LNCAP (cell line): Measurements from ENCODE around the gene OSGIN1.

Experiments
- CTCF ChIP-seq: fragments of 450-650 bp; IDR thresholded peaks from 2 replicates; pipeline ENCODE4 v1.5.1; 2017; ENCODE audit warnings: mild to moderate bottlenecking

OSGIN1 gene

DNA sequence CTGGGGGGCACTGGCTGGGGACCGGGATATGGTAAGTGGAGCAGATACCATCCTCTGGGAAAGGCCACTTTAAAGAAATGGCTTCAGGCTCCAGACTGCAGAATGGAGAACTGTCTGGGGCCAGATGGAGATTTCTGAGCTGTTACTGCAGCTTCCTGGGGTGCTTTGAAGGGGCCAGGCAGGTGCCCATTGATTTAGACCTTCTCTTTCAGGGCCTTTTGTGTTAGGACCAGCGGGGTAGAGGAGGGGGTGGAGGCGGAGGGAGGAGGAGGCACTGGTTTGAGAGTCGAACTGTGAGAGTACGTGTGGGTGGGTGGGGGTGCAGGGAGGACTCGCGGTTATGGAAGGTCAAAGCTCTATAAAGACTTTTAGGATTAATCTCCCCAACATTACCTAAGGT lies 26.4 kb downstream of the OSGIN1 start:
- TF ChIP-seq CTCF, result no peak

DNA sequence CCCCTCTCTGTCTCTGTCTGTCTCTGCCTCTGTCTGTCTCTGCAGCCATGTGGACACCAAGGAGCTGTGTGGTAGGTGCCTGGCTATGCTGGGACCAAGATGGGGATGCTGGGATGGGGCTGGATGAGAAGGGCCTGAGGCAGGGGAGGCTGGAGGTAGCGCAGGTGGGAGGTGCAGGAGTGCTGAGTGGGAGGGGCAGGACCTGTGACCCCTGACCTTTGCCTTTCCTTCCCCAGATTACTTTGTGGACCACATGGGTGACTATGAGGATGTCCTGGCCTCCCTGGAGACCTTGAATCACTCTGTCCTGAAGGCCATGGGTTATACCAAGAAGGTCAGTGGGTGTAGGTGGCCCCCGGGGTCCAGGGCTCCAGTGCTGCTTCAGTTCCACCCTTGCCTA lies 27.8 kb downstream of the OSGIN1 start:
- no peak for TF ChIP-seq CTCF

DNA sequence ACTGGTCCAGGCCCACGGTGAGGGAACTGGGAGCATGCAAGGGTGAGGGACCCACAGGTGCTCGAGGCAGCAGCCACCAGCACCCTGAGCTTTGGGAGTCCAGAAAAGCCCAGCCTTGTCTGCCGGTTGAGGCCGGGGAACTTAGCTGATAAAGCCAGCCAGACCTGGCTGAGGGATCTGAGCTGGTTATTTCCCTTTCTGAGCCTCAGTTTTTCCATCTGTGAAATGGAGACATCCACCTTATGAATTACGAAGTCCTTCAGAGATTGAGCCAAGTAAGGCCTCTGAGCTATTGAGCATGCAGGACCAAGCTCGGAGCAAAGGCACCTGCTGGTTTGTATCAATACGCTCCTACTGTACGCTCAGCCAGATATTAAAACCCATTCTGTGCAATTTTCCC lies 28.8 kb downstream of the OSGIN1 start:
- TF ChIP-seq CTCF, result no peak

DNA sequence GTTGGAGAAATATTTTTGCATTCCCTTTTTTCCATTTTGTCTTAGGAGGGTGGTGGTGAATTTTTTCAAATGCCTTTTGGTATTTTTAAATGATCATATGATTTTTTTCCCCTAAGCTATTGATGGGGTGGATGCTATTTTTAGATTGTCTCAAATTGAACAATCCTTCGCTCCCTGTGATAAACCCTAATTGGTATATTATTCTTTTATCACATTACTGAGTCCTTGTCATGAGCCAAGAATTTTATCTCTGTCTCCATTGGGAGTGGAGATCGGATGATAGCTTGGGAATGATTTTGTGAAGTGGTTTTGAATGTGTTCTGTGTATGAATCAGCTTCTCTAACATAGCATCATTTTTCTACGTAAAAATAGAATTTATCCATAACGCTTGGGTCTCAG lies 30.5 kb downstream of the OSGIN1 start:
- TF ChIP-seq CTCF, result no peak

DNA sequence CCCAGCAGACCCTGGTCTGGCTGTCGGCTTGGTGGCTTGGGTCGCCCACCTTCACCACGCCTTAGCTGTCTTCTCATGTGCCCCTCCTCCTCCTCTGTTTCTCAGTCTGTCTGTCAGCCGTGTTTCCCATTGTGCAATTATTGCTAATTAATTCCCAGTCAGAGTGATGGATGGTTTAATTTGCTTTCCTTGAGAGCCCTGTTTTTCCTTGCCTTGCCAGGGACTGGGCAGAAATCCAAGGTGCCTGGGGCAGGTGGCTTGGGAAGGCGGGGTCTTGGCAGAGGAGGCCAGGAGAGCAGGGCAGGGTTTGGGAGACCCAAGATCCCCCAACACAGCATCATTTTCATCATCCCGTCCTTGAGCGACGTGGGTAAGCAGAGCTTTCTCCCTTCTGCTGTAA lies 36.3 kb downstream of the OSGIN1 start:
- TF ChIP-seq CTCF, result no peak

DNA sequence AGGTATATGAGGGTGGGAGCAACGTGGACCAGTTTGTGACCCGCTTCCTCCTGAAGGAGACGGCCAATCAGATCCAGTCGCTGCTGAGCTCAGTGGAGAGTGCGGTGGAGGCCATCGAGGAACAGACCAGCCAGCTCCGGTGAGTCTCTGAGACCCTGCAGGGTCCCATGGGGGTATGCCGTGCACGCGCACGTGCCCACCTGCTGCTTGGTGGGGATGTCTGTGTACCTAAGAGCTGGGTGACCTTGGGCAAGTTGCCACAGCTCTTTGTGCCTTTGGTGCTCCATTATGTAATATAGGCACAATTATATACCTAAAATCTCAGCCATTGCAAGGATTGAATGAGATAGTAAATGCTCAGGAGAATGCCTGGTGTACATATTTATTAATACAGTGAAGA lies 37.5 kb downstream of the OSGIN1 start:
- no peak for TF ChIP-seq CTCF

- no peak for TF ChIP-seq CTCF
Measured at GRCh38 chr16:83992624-83993023, 39.6 kb downstream of the OSGIN1 start.

DNA sequence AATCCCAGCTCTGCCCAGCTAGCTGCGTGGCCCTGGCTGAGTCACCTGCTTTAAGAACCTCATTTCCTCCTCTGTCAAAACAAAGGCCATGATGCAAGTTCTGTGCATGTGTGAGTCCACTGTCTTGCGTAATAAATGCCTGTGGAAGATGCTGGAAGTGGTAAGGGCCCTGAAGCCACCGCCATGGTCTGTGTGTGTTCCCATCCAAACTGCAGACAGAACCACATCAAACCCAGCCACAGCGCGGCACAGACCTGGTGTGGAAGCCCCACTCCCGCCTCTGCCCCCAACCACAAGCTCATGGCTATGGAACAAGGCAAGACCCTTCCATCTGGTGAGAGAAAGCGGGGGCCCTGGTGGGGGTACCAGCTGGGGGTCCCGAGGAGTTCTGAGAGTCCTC lies 41.0 kb downstream of the OSGIN1 start:
- TF ChIP-seq CTCF, result no peak
